HepG2 (cell line): ENCODE results near the gene ZNF554. TPM values are rescaled to one million over a fixed set of nuclear protein-coding genes. Genes with fewer than 3 reads are reported as not detected.

ENCODE experiments used
- CC2D1A ChIP-seq: sonication (generic); formaldehyde crosslinking; IDR thresholded peaks from 2 replicates; pipeline ENCODE4 v1.8.1; 2023; ENCODE audit warnings: mild to moderate bottlenecking, missing genetic modification reagents
- E2F2 ChIP-seq: sonication (generic); formaldehyde crosslinking; IDR thresholded peaks from 2 replicates; pipeline ENCODE4 v1.4.0; 2020; ENCODE audit warnings: missing genetic modification reagents, borderline replicate concordance
- KDM5A ChIP-seq: fragments of 200-600 bp; sonication (generic); IDR thresholded peaks from 2 replicates; pipeline ENCODE4 v1.7.0; 2018; ENCODE audit warnings: antibody characterized with exemption, mild to moderate bottlenecking, low read length, borderline replicate concordance
- MLXIP ChIP-seq: sonication (generic); formaldehyde crosslinking; IDR thresholded peaks from 2 replicates; pipeline ENCODE4 v1.9.0; 2021; ENCODE audit warnings: missing genetic modification reagents, borderline replicate concordance
- NFIC ChIP-seq: IDR thresholded peaks from 2 replicates; pipeline ENCODE4 v1.6.1; 2012; ENCODE audit warnings: mild to moderate bottlenecking, low read length, inconsistent platforms
- PATZ1 ChIP-seq: sonication (generic); formaldehyde crosslinking; IDR thresholded peaks from 2 replicates; pipeline ENCODE4 v1.4.0; 2020; ENCODE audit warnings: missing genetic modification reagents
- POLR2G ChIP-seq: fragments of 200-400 bp; formaldehyde crosslinking; IDR thresholded peaks from 2 replicates; pipeline ENCODE4 v1.6.1; 2018; ENCODE audit warnings: mild to moderate bottlenecking, low read depth, low read length, moderate library complexity
- PRDM15 ChIP-seq: sonication (generic); formaldehyde crosslinking; IDR thresholded peaks from 2 replicates; pipeline ENCODE4 v1.4.0; 2020; ENCODE audit warnings: missing genetic modification reagents
- SMAD1 ChIP-seq: sonication (generic); formaldehyde crosslinking; IDR thresholded peaks from 2 replicates; pipeline ENCODE4 v1.4.0; 2020; ENCODE audit warnings: missing genetic modification reagents, low read depth, mild to moderate bottlenecking, borderline replicate concordance
- TAF1 ChIP-seq: sonication (generic); formaldehyde crosslinking; IDR thresholded peaks from 2 replicates; pipeline ENCODE4 v1.4.0; 2020; ENCODE audit warnings: missing genetic modification reagents
- ZFP37 ChIP-seq: sonication (generic); formaldehyde crosslinking; IDR thresholded peaks from 2 replicates; pipeline ENCODE4 v1.4.0; 2020; ENCODE audit warnings: missing genetic modification reagents, borderline replicate concordance
- ZNF326 ChIP-seq: sonication (generic); formaldehyde crosslinking; IDR thresholded peaks from 2 replicates; pipeline ENCODE4 v1.4.0; 2020; ENCODE audit warnings: missing genetic modification reagents, borderline replicate concordance
- ZNF383 ChIP-seq: sonication (generic); formaldehyde crosslinking; IDR thresholded peaks from 2 replicates; pipeline ENCODE4 v1.4.0; 2020; ENCODE audit warnings: missing genetic modification reagents, mild to moderate bottlenecking, borderline replicate concordance
- ZNF431 ChIP-seq: sonication (generic); formaldehyde crosslinking; IDR thresholded peaks from 2 replicates; pipeline ENCODE4 v1.9.0; 2022; ENCODE audit warnings: missing genetic modification reagents, low read depth, mild to moderate bottlenecking, borderline replicate concordance
- ZNF513 ChIP-seq: sonication (generic); formaldehyde crosslinking; conservative IDR thresholded peaks from 2 replicates; pipeline ENCODE4 v1.5.0; 2020; ENCODE audit warnings: missing genetic modification reagents
- ZNF709 ChIP-seq: sonication (generic); formaldehyde crosslinking; IDR thresholded peaks from 2 replicates; pipeline ENCODE4 v1.5.0; 2020; ENCODE audit warnings: mild to moderate bottlenecking, missing genetic modification reagents
- polyA plus RNA-seq, 8 experiments: library from polyadenylated mRNA; depleted of rRNA in 3 of 8; stranded (reverse) in 7 of 8; unstranded in 1 of 8; fragments of >200 nt; fragmentation: Illumina TruSeq in 4 of 8; extraction: Trizol in 4 of 8; gene quantifications; 2 replicates each; pipeline versions ENCODE4 v1.2.1 to v1.2.3, GENCODE V29; 2011 to 2016; ENCODE audit warnings: low read depth in 4 of 8, missing spikeins in 1 of 8, mixed read lengths in 1 of 8; ENCODE audit not compliant: insufficient read depth in 1 of 8
- total RNA-seq, 5 experiments: library from RNA; depleted of rRNA; stranded (reverse); fragments of >200 nt; fragmentation: Illumina TruSeq; extraction: Trizol; gene quantifications; 2 replicates each; pipeline ENCODE4 v1.2.3, GENCODE V29; 2016; ENCODE audit warnings: low read depth in 1 of 5

ZNF554 gene
- total and polyA plus RNA-seq, 2 of the 13 experiments (the other 11 are each of a cell fraction or from before 2014, with no cell fraction given): 2.2 to 2.7 TPM

GRCh38 chr19:2782936-2783780 lies 36.5 kb upstream of the ZNF554 start, which contains the start of gene SGTA (continued):
- 0 out of 2 replicates have a peak, but pooled peaks have one; percentile 45 for TF ChIP-seq PATZ1
- TF ChIP-seq ZFP37 (CRISPR knock-in tag): peak; percentile 99
- peak; percentile 95; the same call in 1 of the 2 replicates for TF ChIP-seq E2F2 (CRISPR knock-in tag)
- peak; percentile 81; the same call in 1 of the 2 replicates for TF ChIP-seq ZNF431 (CRISPR knock-in tag)
- TF ChIP-seq SMAD1: peak; percentile 51; the same call in 1 of the 2 replicates
- TF ChIP-seq POLR2G: peak; percentile 79
- TF ChIP-seq MLXIP: peak; percentile 93
- TF ChIP-seq ZNF326 (CRISPR knock-in tag): no peak
- TF ChIP-seq CC2D1A (CRISPR knock-in tag): no peak
- peak; percentile 70; the same call in 1 of the 2 replicates for TF ChIP-seq TAF1 (CRISPR knock-in tag)
- peak; percentile 81; the same call in 1 of the 2 replicates for TF ChIP-seq KDM5A
- no peak for TF ChIP-seq ZNF383 (CRISPR knock-in tag)
- TF ChIP-seq PRDM15: peak; percentile 84
- peak; percentile 82 for TF ChIP-seq ZNF709 (CRISPR knock-in tag)
- no peak for TF ChIP-seq NFIC
- no peak for TF ChIP-seq ZNF513
